Activated CD4-positive, alpha-beta T cell treated with anti-CD3 and anti-CD28 coated beads, Interleukin-2, amount 10 ng/mL, durations not matched to agents 7 days and 5 days (primary cell): Measurements from ENCODE around the gene WDR5B. TPM values are rescaled to one million over a fixed set of nuclear protein-coding genes. Genes with fewer than 3 reads are reported as not detected.
A peak's percentile ranks its signal among the peaks of the same experiment; 100 is the strongest.
"Not testable (repeated sequence)": the region's sequence is repeated elsewhere in the genome, so short reads cannot be mapped to it uniquely, and the experiment has no call there.

Experiments used
- CTCF ChIA-PET: fragments of 350-600 bp; sonication (Branson Sonifier 250); formaldehyde crosslinking; loops from one replicate; lab custom pipeline; 2021; ENCODE audit warnings: antibody characterized with exemption; lab: Charles Lee
- POLR2A ChIA-PET: fragments of 350-600 bp; sonication (Branson Sonifier 250); formaldehyde crosslinking; loops from one replicate; lab custom pipeline; 2021; ENCODE audit warnings: antibody characterized with exemption; lab: Charles Lee
- DNase-seq: peaks from one replicate; pipeline ENCODE4 v3.0.0-alpha.2; 2020
- H3K27ac Mint-ChIP-seq: one replicate; pipeline ENCODE4 v1.8.0; 2021; ENCODE audit warnings: mild to moderate bottlenecking, moderate library complexity, mixed read lengths
- H3K27me3 Mint-ChIP-seq: one replicate; pipeline ENCODE4 v1.8.0; 2021; ENCODE audit warnings: mixed read lengths
- H3K36me3 Mint-ChIP-seq: one replicate; pipeline ENCODE4 v1.8.0; 2021; ENCODE audit warnings: low read depth, mixed read lengths
- H3K4me1 Mint-ChIP-seq: one replicate; pipeline ENCODE4 v1.8.0; 2021; ENCODE audit warnings: mixed read lengths
- H3K4me3 Mint-ChIP-seq: one replicate; pipeline ENCODE4 v1.8.0; 2021; ENCODE audit warnings: mild to moderate bottlenecking, moderate library complexity, mixed read lengths
- H3K9me3 Mint-ChIP-seq: one replicate; pipeline ENCODE4 v1.8.0; 2021; ENCODE audit warnings: mixed read lengths
- total RNA-seq, 2 experiments: library from RNA; stranded (reverse); gene quantifications; one replicate each; pipeline ENCODE4 v1.2.3, GENCODE V29; 2021

WDR5B gene
- 1 to 10 TPM; 5.1 to 5.8 TPM for total RNA-seq

GRCh38 chr3:122415762-122416654 is at the start of gene WDR5B:
TSS of gene WDR5B (minus strand) at chr3:122416062. CDS start at chr3:122415528, 534 bp downstream.
- no peaks in the 10 kb centered on the region for H3K9me3 Mint-ChIP-seq
- peak within 1 kb of the TSS; percentile 87 for H3K4me3 Mint-ChIP-seq
- H3K36me3 Mint-ChIP-seq = peaks cover 33% of the 10 kb centered on the region
- peak; percentile 99 for DNase-seq
- no peaks in the 10 kb centered on the region for H3K27me3 Mint-ChIP-seq
- peak within 1 kb of the TSS; percentile 98 for H3K27ac Mint-ChIP-seq
- ChIA-PET POLR2A (interaction anchor here (0.6 to 1.2 kb wide), 4 partner anchors 30 to 264 kb away, joined by 4 to 5 read pairs (median 4); partner anchors contain the start of gene FAM162A), CTCF (interaction anchor here (0.8 to 4.0 kb wide), 7 partner anchors 9 to 148 kb away, joined by 3 to 14 read pairs (median 4); partner anchors contain the start of genes DTX3L, FAM162A, MIX23 and PARP9)
- peaks cover 42% of the 10 kb centered on the region for H3K4me1 Mint-ChIP-seq

- Mint-ChIP-seq H3K27me3 (no peaks in the 10 kb centered on the region), H3K4me3 (no peak overlapping the region), H3K4me1 (peaks cover 9% of the 10 kb centered on the region), H3K27ac (no peak overlapping the region), H3K9me3 (no peaks in the 10 kb centered on the region), H3K36me3 (peaks cover 19% of the 10 kb centered on the region)
- DNase-seq = no peak
- POLR2A ChIA-PET = no interaction called here
- CTCF ChIA-PET = interaction anchor here (1.0 kb wide), 1 partner anchor 96 kb away, joined by 3 read pairs; no protein-coding TSS in a partner anchor
Measured at GRCh38 chr3:122464659-122465058, 48.8 kb upstream of the WDR5B start.

GRCh38 chr3:122462406-122462805 is 46.5 kb upstream of the WDR5B start:
- no peaks in the 10 kb centered on the region for H3K9me3 Mint-ChIP-seq
- H3K4me3 Mint-ChIP-seq = no peak overlapping the region
- DNase-seq = no peak
- ChIA-PET POLR2A (no interaction called here), CTCF (interaction anchor here (0.6 kb wide), 1 partner anchor 271 kb away, joined by 3 read pairs; no protein-coding TSS in a partner anchor)
- no peaks in the 10 kb centered on the region for H3K27me3 Mint-ChIP-seq
- H3K36me3 Mint-ChIP-seq = peaks cover 32% of the 10 kb centered on the region
- H3K4me1 Mint-ChIP-seq = peaks cover 1% of the 10 kb centered on the region
- no peak overlapping the region for H3K27ac Mint-ChIP-seq

- no peak overlapping the region for H3K4me3 Mint-ChIP-seq
- no peak for DNase-seq
- no peaks in the 10 kb centered on the region for H3K27me3 Mint-ChIP-seq
- H3K36me3 Mint-ChIP-seq = peaks cover 29% of the 10 kb centered on the region
- no peaks in the 10 kb centered on the region for H3K9me3 Mint-ChIP-seq
- POLR2A ChIA-PET = no interaction called here
- no peak overlapping the region for H3K27ac Mint-ChIP-seq
- CTCF ChIA-PET = no interaction called here
- H3K4me1 Mint-ChIP-seq = peaks cover 1% of the 10 kb centered on the region
Measured at GRCh38 chr3:122461806-122462205, 45.9 kb upstream of the WDR5B start.

GRCh38 chr3:122458992-122459391 is 43.1 kb upstream of the WDR5B start:
- POLR2A ChIA-PET = no interaction called here
- CTCF ChIA-PET = interaction anchor here (0.9 to 1.4 kb wide), 2 partner anchors 38 to 221 kb away, joined by 3 to 4 read pairs; no protein-coding TSS in a partner anchor
- Mint-ChIP-seq H3K27ac (no peak overlapping the region), H3K4me3 (no peak overlapping the region), H3K27me3 (no peaks in the 10 kb centered on the region), H3K36me3 (peaks cover 23% of the 10 kb centered on the region), H3K9me3 (no peaks in the 10 kb centered on the region), H3K4me1 (peaks cover 1% of the 10 kb centered on the region)
- DNase-seq = no peak

GRCh38 chr3:122457706-122458105 is 41.8 kb upstream of the WDR5B start:
- no peak for DNase-seq
- peak overlapping the region; percentile 63 for H3K27ac Mint-ChIP-seq
- H3K27me3 Mint-ChIP-seq = no peaks in the 10 kb centered on the region
- peaks cover 1% of the 10 kb centered on the region for H3K4me1 Mint-ChIP-seq
- H3K36me3 Mint-ChIP-seq = peaks cover 19% of the 10 kb centered on the region
- ChIA-PET CTCF (interaction anchor here (1.4 kb wide), 1 partner anchor 222 kb away, joined by 4 read pairs; no protein-coding TSS in a partner anchor), POLR2A (no interaction called here)
- no peaks in the 10 kb centered on the region for H3K9me3 Mint-ChIP-seq
- no peak overlapping the region for H3K4me3 Mint-ChIP-seq

GRCh38 chr3:122456074-122456473 is 40.2 kb upstream of the WDR5B start:
- POLR2A ChIA-PET = interaction anchor here (0.8 kb wide), 1 partner anchor 23 kb away, joined by 3 read pairs; no protein-coding TSS in a partner anchor
- Mint-ChIP-seq H3K4me3 (no peak overlapping the region), H3K36me3 (peaks cover 20% of the 10 kb centered on the region), H3K27ac (no peak overlapping the region), H3K4me1 (no peaks in the 10 kb centered on the region), H3K9me3 (no peaks in the 10 kb centered on the region), H3K27me3 (no peaks in the 10 kb centered on the region)
- CTCF ChIA-PET = no interaction called here
- no peak for DNase-seq

GRCh38 chr3:122451371-122451770 is 35.5 kb upstream of the WDR5B start:
- Mint-ChIP-seq H3K27ac (no peak overlapping the region), H3K4me3 (no peak overlapping the region), H3K27me3 (no peaks in the 10 kb centered on the region), H3K9me3 (peaks cover 2% of the 10 kb centered on the region), H3K36me3 (peaks cover 47% of the 10 kb centered on the region), H3K4me1 (peaks cover 2% of the 10 kb centered on the region)
- CTCF ChIA-PET = no interaction called here
- POLR2A ChIA-PET = no interaction called here
- no peak for DNase-seq

- H3K9me3 Mint-ChIP-seq, POLR2A ChIA-PET, DNase-seq, H3K4me3 Mint-ChIP-seq, H3K27ac Mint-ChIP-seq, CTCF ChIA-PET, H3K27me3 Mint-ChIP-seq, H3K4me1 Mint-ChIP-seq: not testable (repeated sequence)
- peaks cover 73% of the 10 kb centered on the region for H3K36me3 Mint-ChIP-seq
Measured at GRCh38 chr3:122448218-122448617, 32.4 kb upstream of the WDR5B start.

- CTCF ChIA-PET, H3K9me3 Mint-ChIP-seq, H3K4me1 Mint-ChIP-seq, H3K27ac Mint-ChIP-seq, DNase-seq, H3K27me3 Mint-ChIP-seq, H3K4me3 Mint-ChIP-seq: not testable (repeated sequence)
- peaks cover 82% of the 10 kb centered on the region for H3K36me3 Mint-ChIP-seq
- POLR2A ChIA-PET = interaction anchor here (0.6 kb wide), 1 partner anchor 34 kb away, joined by 5 read pairs; no protein-coding TSS in a partner anchor
Measured at GRCh38 chr3:122444491-122444887, 28.6 kb upstream of the WDR5B start.

GRCh38 chr3:122443762-122444490 is 28.1 kb upstream of the WDR5B start:
- H3K4me3 Mint-ChIP-seq, H3K4me1 Mint-ChIP-seq, CTCF ChIA-PET, POLR2A ChIA-PET, DNase-seq, H3K9me3 Mint-ChIP-seq, H3K27me3 Mint-ChIP-seq, H3K27ac Mint-ChIP-seq: not testable (repeated sequence)
- H3K36me3 Mint-ChIP-seq = peaks cover 77% of the 10 kb centered on the region

- H3K27ac Mint-ChIP-seq = no peak overlapping the region
- CTCF ChIA-PET = no interaction called here
- no peak overlapping the region for H3K4me3 Mint-ChIP-seq
- H3K9me3 Mint-ChIP-seq = peaks cover 9% of the 10 kb centered on the region
- POLR2A ChIA-PET = no interaction called here
- no peak for DNase-seq
- peaks cover 2% of the 10 kb centered on the region for H3K4me1 Mint-ChIP-seq
- H3K27me3 Mint-ChIP-seq = no peaks in the 10 kb centered on the region
- peaks cover 72% of the 10 kb centered on the region for H3K36me3 Mint-ChIP-seq
Measured at GRCh38 chr3:122443090-122443489, 27.2 kb upstream of the WDR5B start.
